AG04449 (cell line): ENCODE measurements around the gene PHLDA3.

Experiments
- CTCF ChIA-PET: fragments of 350-600 bp; formaldehyde crosslinking; extraction: SDS; loops from one replicate; lab custom pipeline; 2021; ENCODE audit warnings: antibody characterized with exemption; lab: Yijun Ruan, JAX
- POLR2A ChIA-PET: fragments of 400-600, 350-600 bp; formaldehyde crosslinking; extraction: SDS; loops from one replicate; lab custom pipeline; 2020; ENCODE audit warnings: antibody characterized with exemption, inconsistent platforms; lab: Yijun Ruan, JAX
- DNase-seq: peaks from one replicate; pipeline ENCODE4 v3.0.0-alpha.2; 2010; ENCODE audit warnings: low read depth, low spot score
- H3K4me3 ChIP-seq: 2 replicates; pipeline ENCODE4 v1.5.1; 2011; ENCODE audit warnings: low read depth, mild to moderate bottlenecking, control low read depth, low read length
- CTCF ChIP-seq: IDR thresholded peaks from one replicate; pipeline ENCODE4 v1.5.1; 2011; ENCODE audit warnings: mild to moderate bottlenecking, moderate library complexity, low read length, control low read depth, inconsistent platforms; ENCODE audit not compliant: insufficient read depth; ENCODE audit errors: missing control alignments

PHLDA3 gene

GRCh38 chr1:201470581-201470980 is 1.6 kb upstream of the PHLDA3 start:
- ChIA-PET CTCF (interaction anchor here (2.4 to 3.0 kb wide), 2 partner anchors 10 to 35 kb away, joined by 16 to 20 read pairs; no protein-coding TSS in a partner anchor), POLR2A (interaction anchor here (1.9 kb wide), 1 partner anchor 11 kb away, joined by 6 read pairs; no protein-coding TSS in a partner anchor)
- no peak for DNase-seq
- H3K4me3 ChIP-seq = no peak overlapping the region
- no peak for TF ChIP-seq CTCF

- peak overlapping the region; percentile 97 for H3K4me3 ChIP-seq
- no peak for TF ChIP-seq CTCF
- DNase-seq = no peak
- ChIA-PET POLR2A (interaction anchor here (0.7 to 2.4 kb wide), 19 partner anchors 9 to 70 kb away, joined by 3 to 25 read pairs (median 5); partner anchors contain the start of gene CSRP1), CTCF (interaction anchor here (0.7 to 11.3 kb wide), 11 partner anchors 9 to 123 kb away, joined by 3 to 119 read pairs (median 4); no protein-coding TSS in a partner anchor)
Measured at GRCh38 chr1:201469645-201470074, 672 bp upstream of the PHLDA3 start.

GRCh38 chr1:201468501-201468843 is 516 bp downstream of the PHLDA3 start:
- ChIA-PET CTCF (interaction anchor here (0.8 to 11.3 kb wide), 10 partner anchors 10 to 122 kb away, joined by 3 to 119 read pairs (median 6); no protein-coding TSS in a partner anchor), POLR2A (interaction anchor here (0.6 to 2.4 kb wide), 17 partner anchors 8 to 70 kb away, joined by 3 to 25 read pairs (median 5); partner anchors contain the start of gene CSRP1)
- no peak for DNase-seq
- H3K4me3 ChIP-seq = peak overlapping the region; percentile 97
- no peak for TF ChIP-seq CTCF

- POLR2A ChIA-PET = interaction anchor here (0.9 to 2.2 kb wide), 4 partner anchors 15 to 46 kb away, joined by 3 to 6 read pairs (median 3); no protein-coding TSS in a partner anchor
Measured at GRCh38 chr1:201466492-201466891, 2.5 kb downstream of the PHLDA3 start.

GRCh38 chr1:201465698-201466290 is 3.2 kb downstream of the PHLDA3 start:
- peak overlapping the region; percentile 97 for H3K4me3 ChIP-seq
- no peak for TF ChIP-seq CTCF
- no peak for DNase-seq
- ChIA-PET CTCF (interaction anchor here (1.0 to 11.3 kb wide), 8 partner anchors 9 to 72 kb away, joined by 3 to 119 read pairs (median 4); no protein-coding TSS in a partner anchor), POLR2A (interaction anchor here (1.3 to 2.2 kb wide), 3 partner anchors 14 to 38 kb away, joined by 3 to 6 read pairs (median 3); no protein-coding TSS in a partner anchor)

More at GRCh38 chr1:201466492-201466891, 2.5 kb downstream of the PHLDA3 start:
- TF ChIP-seq CTCF = no peak
- CTCF ChIA-PET = interaction anchor here (1.0 to 11.3 kb wide), 8 partner anchors 9 to 71 kb away, joined by 3 to 119 read pairs (median 5); no protein-coding TSS in a partner anchor
- no peak for DNase-seq
- H3K4me3 ChIP-seq = peak overlapping the region; percentile 97
